ENCODE results near the gene PTPRT.
A peak's percentile ranks its signal among the peaks of the same experiment; 100 is the strongest.

Gene PTPRT

DNA sequence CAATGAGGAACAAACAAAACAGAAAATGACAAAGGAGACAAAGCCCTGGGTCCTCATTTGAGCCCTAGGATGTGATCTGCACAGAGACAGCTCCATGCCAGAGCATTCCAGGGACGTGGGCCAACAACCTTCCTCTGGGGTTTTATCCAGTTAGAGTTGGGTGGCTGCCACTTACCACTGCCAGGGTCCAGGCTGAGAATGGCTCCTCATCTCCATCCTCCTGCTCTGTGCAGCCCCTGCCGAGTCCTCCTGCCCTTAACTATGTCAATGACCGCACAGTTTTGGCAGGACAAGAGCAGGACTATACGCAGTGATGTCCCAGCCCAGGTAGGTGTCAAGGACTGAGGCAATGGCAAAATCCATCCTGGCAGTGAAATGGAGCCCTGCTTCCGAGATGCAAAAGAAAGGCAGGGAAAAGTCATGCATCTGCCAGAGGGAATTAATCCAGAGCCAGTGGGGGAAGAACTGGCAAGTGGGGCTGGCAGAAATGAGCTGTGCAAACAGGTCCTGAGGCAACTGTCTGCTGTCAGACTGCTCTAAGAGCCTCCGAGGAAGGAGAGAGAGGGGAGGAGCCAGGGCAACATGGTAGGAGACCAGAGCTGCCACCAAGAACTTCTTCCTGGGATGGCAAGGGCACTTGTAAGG lies 449.4 kb downstream of the PTPRT start:
- peak in 43 of 58 donors; percentile 2 to 65 (median 28) for DNase-seq

GRCh38 chr20:42739683-42740082 lies 450.0 kb downstream of the PTPRT start:
- DNase-seq, result no peak

- no peak for DNase-seq
Measured at GRCh38 chr20:42735539-42735938, 454.2 kb downstream of the PTPRT start.

DNA sequence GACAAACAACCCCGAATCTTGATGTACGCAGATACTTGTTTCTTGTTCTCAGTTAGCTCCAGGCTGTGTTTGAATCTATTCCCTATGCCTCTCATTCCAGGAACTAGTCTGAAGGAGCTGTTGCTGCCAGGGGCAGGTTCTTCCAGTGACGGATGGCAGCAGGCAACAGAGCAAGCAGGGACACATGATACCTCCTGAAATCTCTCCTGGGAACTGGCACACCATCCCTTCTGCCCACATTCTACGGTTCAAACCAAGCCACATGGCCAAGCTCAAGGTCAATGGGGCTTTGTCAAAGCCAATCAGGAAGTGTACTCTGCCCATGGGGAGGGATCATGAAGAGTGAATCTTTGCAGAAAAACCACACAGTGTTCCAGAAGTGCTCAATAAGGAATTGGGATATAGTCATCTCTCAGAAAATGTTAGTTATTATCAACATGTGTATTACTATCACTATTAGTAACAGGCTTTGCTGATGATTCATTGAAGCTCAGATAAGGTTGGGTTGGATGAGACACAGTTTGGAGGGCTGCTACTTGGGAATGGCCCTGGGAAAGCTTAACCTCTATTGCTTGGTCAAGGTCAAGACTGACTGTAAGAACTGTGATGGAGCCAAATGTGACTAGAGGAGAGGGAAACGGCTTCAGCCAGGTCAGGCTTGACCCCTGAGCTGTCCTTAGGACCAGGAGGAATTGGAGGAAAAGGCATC lies 454.9 kb downstream of the PTPRT start:
- no peak for DNase-seq

GRCh38 chr20:42721923-42722322 lies 467.8 kb downstream of the PTPRT start:
- no peak for DNase-seq

DNA sequence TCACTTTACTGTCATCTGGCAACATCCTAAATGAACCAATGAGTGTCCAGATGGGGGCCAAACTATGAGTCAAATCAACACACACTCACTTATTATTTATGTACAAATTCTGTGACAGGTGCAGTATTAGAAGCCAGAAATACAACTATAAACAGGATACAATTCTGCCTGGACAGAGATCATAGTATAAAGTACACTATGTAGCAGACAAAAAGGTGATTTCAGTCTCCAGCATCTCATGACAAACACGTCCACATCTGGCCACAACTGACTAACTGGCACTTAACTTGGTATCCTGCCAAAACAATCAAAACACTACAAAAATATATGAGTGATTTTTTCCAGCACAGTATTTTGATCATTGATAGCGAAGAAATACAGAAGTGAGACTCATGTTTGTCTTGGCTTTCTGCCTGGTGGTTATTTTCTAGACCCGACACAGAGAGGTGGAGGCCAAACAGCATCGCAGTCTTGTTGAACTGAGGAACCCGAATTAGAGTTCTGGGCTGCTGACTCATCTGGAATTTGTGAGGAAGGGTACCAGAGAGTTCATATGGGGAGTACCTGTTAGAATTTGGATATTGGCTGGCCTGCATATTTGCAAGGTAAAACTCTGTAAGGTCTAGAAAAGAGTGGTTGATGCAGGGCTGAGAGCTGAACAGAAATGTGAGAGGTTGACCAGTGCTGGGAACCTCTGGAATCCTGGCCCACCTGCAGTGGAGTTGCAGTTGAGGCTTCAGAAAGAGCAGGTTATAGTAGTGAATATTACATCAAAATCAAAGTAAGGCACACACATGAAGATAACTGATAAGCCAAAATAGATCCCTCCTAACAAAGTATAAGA lies 475.2 kb downstream of the PTPRT start:
- DNase-seq, result no peak

DNA sequence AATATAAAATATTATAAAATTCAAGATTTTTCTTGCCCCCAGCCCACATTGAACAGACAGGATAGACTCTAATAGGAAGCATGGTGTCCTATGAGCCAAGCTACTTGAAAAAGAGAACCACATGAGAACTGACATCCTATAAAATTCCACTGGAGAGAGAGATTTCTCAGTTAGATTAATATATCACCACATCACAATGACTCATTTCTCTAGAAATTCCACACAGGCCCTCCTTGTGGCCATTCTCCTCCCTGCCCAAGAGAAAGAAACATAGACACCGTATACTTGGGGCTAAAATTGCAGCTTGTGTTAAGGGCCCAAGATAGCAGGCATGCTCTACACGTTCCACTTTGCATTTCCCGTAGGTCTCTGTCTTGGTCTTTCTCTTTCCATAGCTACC lies 481.4 kb downstream of the PTPRT start:
- DNase-seq, result no peak

- no peak for DNase-seq
Measured at GRCh38 chr20:42706759-42707158, 482.9 kb downstream of the PTPRT start.

DNA sequence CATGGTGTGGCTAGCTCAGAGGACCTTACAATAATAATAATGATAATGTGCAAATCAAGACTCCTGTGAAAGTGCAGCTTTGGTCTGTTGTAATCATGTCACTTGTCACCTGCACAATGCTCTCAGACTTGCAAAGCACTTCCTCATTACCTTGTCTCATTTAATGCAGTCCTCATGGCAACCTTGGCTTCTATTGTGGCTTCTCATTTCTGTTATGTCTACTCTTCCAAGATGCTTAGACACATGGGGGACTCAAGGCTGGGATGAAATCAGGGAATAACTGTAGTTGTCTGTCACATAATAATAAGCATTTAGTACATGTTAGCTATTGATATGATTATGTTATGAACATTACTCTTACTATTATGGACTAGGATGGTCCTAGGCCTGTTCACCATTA lies 484.2 kb downstream of the PTPRT start:
- DNase-seq, result no peak

DNA sequence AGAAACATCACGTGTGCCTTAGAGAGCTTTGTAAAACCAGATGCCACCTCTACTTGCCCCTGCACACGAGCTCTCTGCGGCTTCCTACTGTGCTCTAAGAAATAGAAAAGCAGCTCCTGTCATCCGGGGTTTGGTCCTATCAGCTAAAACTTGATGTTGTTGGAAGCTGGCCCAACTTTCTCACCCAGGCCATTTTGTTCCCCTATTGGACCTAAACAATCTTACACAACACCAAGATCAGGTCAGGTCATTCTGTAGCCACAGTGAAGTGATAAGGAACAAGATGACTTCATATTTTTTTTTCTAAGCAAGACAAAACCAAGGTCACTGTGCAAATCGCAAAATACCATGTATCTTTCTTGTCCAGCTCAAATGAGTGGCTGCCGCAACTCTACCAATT lies 486.0 kb downstream of the PTPRT start:
- no peak for DNase-seq

- no peak for DNase-seq
Measured at GRCh38 chr20:42701948-42702347, 487.8 kb downstream of the PTPRT start.

DNA sequence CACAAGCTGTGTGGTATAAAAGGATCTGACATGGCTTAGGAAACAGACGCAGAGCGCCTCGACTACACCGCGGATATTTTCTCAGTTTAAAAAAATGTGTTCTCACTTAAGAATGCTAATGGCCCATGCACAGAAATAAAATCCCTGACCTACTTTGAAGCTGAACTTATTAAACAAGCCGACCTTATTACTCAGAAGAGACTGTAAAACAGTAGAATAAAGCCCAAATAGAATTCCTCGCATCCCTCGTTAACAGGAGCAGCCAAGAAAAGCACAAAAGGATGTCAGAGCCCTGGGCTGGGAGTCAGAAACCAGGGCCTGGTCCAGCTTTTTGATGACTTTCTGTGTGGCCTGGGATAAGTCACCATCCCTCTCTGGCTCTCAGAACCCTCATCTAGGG lies 489.3 kb downstream of the PTPRT start:
- DNase-seq, result no peak

GRCh38 chr20:42697962-42698361 lies 491.7 kb downstream of the PTPRT start:
- no peak for DNase-seq

- no peak for DNase-seq
Measured at GRCh38 chr20:42690842-42691437, 498.8 kb downstream of the PTPRT start.

- DNase-seq, result no peak
Measured at GRCh38 chr20:42688576-42688975, 501.1 kb downstream of the PTPRT start.

DNA sequence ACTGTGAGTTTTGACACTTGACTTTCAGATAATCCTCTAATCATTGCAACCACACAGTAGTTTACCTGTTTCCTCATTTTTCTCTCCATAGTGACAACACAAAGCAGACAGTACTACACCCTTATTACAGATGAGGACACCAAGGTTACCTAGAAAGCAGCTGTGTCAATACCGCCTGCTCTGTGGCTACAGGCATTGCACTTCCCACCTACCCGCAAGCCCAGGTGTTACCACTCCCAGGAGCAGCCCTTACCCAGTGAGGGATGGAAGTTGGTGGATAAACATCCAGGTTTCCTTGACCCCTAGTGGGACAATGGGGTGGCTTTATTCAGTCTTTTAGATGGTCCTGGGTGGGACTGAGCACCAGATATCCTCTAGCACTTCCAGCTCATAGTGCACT lies 503.6 kb downstream of the PTPRT start:
- DNase-seq, result no peak

GRCh38 chr20:42678895-42679294 lies 510.8 kb downstream of the PTPRT start:
- DNase-seq, result no peak

- no peak for DNase-seq
Measured at GRCh38 chr20:42656130-42656529, 533.6 kb downstream of the PTPRT start.

DNA sequence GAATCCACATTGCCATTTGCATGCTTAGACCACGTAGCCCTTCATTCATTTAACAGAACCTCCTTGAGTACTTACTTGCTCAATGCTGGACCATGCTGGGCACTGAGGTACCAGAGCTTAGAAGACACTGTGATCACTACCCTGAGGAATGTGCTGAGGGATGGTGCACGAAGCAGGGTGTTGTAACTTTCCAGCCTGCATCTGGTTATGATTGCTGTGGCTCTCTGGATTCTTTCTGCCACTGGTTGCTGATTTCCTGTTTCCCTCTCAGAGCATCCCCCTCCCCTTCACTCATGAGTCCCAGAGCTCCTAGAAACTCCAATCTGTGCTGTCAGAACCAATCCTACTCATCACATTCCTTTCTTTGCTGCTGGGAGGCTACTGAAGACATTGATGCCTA lies 537.4 kb downstream of the PTPRT start:
- no peak for DNase-seq

DNA sequence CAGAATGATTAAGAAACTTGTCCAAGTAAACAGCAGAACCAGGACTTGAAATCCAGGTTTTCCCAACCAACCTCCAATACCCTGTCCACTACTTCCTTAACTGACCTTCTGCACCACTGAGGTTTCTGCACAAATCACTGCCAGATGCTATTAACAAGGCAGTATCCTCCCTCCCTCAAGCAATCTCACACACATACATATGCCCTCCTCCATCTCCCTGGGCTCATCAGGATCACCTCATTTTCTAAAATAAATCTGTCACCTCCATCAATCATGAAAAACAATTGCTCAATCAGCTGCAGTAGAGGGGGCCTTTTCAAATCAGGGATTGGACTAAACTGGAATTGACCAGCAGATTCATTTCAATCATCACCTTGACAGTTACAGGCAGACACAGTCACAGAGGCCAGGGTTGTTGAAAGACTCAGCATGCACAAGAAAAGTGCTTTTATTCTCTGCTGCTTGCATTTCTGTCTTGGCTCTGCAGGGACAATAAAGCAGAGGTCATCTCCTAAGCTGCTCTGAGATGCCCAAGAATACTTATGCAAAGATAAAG lies 539.4 kb downstream of the PTPRT start:
- DNase-seq, result no peak

- no peak for DNase-seq
Measured at GRCh38 chr20:42649748-42650147, 540.0 kb downstream of the PTPRT start.

DNA sequence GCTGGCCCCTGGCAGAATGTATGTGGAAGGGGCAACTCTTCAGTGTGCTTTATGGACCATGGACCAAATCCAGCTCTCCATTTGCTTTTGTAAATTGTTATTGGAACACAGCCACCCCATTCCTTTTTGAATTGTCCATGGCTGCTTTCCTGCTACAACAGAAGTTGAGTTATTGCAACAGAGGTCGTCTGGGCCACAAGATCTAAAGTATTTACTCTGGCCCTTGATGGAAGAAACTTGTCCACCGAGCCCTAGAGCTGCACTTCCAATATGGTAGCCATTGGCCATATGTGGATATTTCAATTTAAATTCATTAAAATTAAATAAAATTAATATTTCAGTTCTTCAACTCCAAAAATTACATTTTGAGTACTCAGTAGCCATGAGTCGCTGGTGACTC lies 543.5 kb downstream of the PTPRT start:
- DNase-seq, result no peak

Data from anterior cingulate cortex (tissue), 58 donors.